HPDE6-E6E7 (cell line): ENCODE results near the gene HOXB9.
A peak's percentile ranks its signal among the peaks of the same experiment; 100 is the strongest.

ENCODE experiments used
- DNase-seq: peaks from one replicate; pipeline ENCODE4 v3.0.0; 2011; ENCODE audit warnings: missing footprints; ENCODE audit errors: extremely low spot score

The HOXB9 gene

GRCh38 chr17:48626245-48627117, at the start of gene HOXB9:
Gene HOXB9, minus strand, starts transcription at chr17:48626358. Its CDS starts 89 bp downstream, at chr17:48626269.
- DNase-seq, result no peak

GRCh38 chr17:48672340-48672739, 46.2 kb upstream of the HOXB9 start:
- DNase-seq, result no peak

GRCh38 chr17:48671697-48672171, 45.6 kb upstream of the HOXB9 start:
- DNase-seq, result peak; percentile 55

GRCh38 chr17:48663134-48663924, 37.2 kb upstream of the HOXB9 start:
- DNase-seq, result no peak

GRCh38 chr17:48655913-48656312, 29.8 kb upstream of the HOXB9 start:
- DNase-seq, result no peak

GRCh38 chr17:48649741-48650140, 23.6 kb upstream of the HOXB9 start:
- DNase-seq, result no peak

- no peak for DNase-seq
Observed at GRCh38 chr17:48647963-48648245, 21.7 kb upstream of the HOXB9 start.

GRCh38 chr17:48647103-48647962, 21.2 kb upstream of the HOXB9 start:
- no peak for DNase-seq

GRCh38 chr17:48646183-48647102, 20.3 kb upstream of the HOXB9 start:
- DNase-seq, result no peak

- no peak for DNase-seq
Observed at GRCh38 chr17:48645639-48646182, 19.6 kb upstream of the HOXB9 start.

- DNase-seq, result no peak
Observed at GRCh38 chr17:48644910-48645557, 18.9 kb upstream of the HOXB9 start.

GRCh38 chr17:48644159-48644558, 18.0 kb upstream of the HOXB9 start:
- no peak for DNase-seq

GRCh38 chr17:48643697-48644012, 17.5 kb upstream of the HOXB9 start:
- no peak for DNase-seq

GRCh38 chr17:48642843-48643696, 16.9 kb upstream of the HOXB9 start:
- no peak for DNase-seq

- DNase-seq, result no peak
Observed at GRCh38 chr17:48642059-48642842, 16.1 kb upstream of the HOXB9 start.

GRCh38 chr17:48641541-48642058, 15.4 kb upstream of the HOXB9 start:
- DNase-seq, result no peak

GRCh38 chr17:48640858-48641180, 14.7 kb upstream of the HOXB9 start:
- DNase-seq, result no peak
